ENCODE measurements around the gene CLEC17A. TPM values are rescaled to one million over a fixed set of nuclear protein-coding genes. Genes with fewer than 3 reads are reported as not detected.

CLEC17A gene
- total and polyA plus RNA-seq, 12 donors: 0.12 TPM; not detected in 11

DNA sequence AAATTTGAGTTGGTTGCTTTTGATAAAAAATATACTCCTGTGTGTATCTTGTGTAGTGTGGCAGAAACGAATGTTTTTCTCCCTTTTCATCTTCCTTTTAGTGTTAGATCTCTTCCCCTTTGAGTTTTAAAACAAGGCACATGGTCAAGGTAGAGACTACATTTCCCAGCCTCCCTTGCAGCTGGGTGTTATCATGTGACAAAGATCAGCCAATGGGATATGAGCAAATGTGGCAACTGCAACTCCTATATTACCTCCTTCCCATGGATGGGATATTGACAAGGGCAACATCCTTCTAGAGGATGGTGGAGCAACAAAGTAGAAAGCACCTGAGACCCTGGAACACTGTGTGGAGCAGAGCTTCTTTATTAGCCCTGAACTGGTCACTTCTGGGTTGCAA, 49.4 kb downstream of the CLEC17A start:
- peaks cover 0 to 11% (median 6%) of the 10 kb centered on the region in 11 donors for H3K9me3 ChIP-seq
- WGBS, 2 donors: 23 to 25% methylated on average over 1 of the region's 1 CpG
- H3K4me3 ChIP-seq: no peak overlapping the region
- no peaks in the 10 kb centered on the region for H3K36me3 ChIP-seq
- no peaks in the 10 kb centered on the region for H3K27me3 ChIP-seq
- intact Hi-C loops (cut with DNase I): no loop called here
- DNase-seq (no peak), ATAC-seq (no peak)
- no peak overlapping the region for H3K27ac ChIP-seq
- TF ChIP-seq, protein P1, sequence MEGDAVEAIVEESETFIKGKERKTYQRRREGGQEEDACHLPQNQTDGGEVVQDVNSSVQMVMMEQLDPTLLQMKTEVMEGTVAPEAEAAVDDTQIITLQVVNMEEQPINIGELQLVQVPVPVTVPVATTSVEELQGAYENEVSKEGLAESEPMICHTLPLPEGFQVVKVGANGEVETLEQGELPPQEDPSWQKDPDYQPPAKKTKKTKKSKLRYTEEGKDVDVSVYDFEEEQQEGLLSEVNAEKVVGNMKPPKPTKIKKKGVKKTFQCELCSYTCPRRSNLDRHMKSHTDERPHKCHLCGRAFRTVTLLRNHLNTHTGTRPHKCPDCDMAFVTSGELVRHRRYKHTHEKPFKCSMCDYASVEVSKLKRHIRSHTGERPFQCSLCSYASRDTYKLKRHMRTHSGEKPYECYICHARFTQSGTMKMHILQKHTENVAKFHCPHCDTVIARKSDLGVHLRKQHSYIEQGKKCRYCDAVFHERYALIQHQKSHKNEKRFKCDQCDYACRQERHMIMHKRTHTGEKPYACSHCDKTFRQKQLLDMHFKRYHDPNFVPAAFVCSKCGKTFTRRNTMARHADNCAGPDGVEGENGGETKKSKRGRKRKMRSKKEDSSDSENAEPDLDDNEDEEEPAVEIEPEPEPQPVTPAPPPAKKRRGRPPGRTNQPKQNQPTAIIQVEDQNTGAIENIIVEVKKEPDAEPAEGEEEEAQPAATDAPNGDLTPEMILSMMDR (IDR thresholded peaks at IDR 0.05): no peak
- no peaks in the 10 kb centered on the region for H3K4me1 ChIP-seq

DNA sequence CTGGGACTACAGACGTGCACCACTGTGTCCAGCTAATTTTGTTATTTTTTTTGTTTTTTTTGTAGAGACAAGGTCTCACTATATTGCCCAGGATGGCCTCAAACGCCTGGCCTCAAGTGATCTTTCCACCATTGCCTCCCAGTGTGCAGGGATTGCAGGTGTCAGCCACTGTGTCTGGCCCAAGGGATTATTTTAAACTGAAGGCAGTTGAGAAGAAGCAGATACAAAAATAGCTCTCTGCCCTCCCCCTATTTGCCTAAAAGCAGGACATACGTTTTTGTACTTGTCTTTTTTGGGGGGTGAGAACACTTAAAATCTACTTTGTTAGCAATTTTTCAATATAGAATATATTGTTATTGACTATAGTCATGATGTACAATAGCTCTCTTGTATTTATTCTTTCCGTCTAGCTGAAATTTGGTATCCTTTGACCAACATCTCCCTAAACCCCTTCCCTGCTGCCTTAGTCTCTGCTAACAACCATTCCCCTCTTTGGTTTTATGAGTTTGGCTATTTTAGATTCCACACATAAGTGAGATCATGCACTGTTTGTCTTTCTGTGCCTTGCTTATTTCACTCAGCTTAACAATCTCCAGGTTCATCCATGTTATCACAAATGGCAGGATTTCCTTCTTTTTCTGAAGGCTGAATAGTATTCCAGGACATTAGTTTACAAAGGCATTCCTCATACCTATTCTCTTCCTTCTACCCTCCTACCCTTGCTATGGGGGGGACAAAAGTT, 56.8 kb downstream of the CLEC17A start:
- Histone ChIP-seq H3K27ac (no peak overlapping the region), H3K36me3 (peaks cover 0 to 6% (median 0%) of the 10 kb centered on the region in 9 donors), H3K4me1 (no peaks in the 10 kb centered on the region), H3K4me3 (no peak overlapping the region), H3K9me3 (peaks cover 0 to 19% (median 10%) of the 10 kb centered on the region in 11 donors), H3K27me3 (peaks cover 0 to 8% (median 0%) of the 10 kb centered on the region in 7 donors)
- TF ChIP-seq, protein P1 (IDR thresholded peaks at IDR 0.05): no peak
- 50% methylated on average over 4 of the region's 4 CpGs for WGBS, 2 donors
- DNase-seq (no peak), ATAC-seq (no peak)
- intact Hi-C loops (cut with DNase I): no loop called here

DNA sequence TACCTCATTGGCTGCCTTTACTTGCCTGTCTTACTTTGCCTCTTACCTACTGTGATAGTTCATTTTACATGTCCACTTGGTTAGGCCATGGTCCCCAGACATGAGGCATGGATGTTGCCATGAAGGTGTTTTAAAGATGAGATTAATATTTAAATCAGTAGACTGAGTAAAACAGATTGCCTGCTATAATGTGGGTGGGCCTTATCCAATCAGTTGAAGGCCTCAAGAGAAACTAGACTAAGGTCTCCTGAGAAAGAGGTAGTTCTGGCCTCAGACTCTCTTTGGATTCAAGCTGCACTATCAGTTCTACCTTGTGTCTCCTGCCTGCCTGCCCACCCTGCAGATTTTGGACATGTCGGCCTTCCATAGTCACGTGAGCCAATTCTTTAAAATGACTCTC, 65.6 kb downstream of the CLEC17A start:
- H3K36me3 ChIP-seq: peaks cover 0 to 2% (median 0%) of the 10 kb centered on the region in 9 donors
- no peak for DNase-seq
- no peak overlapping the region for H3K27ac ChIP-seq
- H3K4me3 ChIP-seq: no peak overlapping the region
- 80 to 96% methylated on average over 2 of the region's 2 CpGs for WGBS, 2 donors
- no peaks in the 10 kb centered on the region for H3K4me1 ChIP-seq
- intact Hi-C loops (cut with DNase I): no loop called here
- peaks cover 0 to under 1% (median 0%) of the 10 kb centered on the region in 11 donors for H3K9me3 ChIP-seq
- TF ChIP-seq, protein P1 (IDR thresholded peaks at IDR 0.05): no peak
- ATAC-seq: no peak
- peaks cover 0 to 31% (median 11%) of the 10 kb centered on the region in 7 donors for H3K27me3 ChIP-seq

DNA sequence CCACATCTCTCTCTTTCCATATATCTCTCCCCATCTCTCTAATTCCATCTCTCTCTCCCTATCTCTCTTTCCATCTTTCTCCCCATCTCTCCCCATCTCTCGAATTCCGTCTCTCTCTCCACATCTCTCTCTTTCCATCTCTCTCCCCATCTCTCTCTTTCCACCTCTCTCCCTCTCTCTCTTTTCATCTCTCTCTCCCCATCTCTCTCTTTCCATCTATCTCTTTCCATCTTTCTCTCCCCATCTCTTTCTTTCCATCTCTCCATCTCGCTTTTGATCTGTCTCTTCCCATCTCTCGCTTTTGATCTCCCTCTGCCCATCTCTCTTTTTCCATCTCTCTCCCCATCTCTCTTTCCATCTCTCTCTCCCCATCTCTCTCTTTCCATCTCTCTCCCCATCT, 66.1 kb downstream of the CLEC17A start:
- intact Hi-C loops (cut with DNase I): no loop called here
- H3K27me3 ChIP-seq: peaks cover 0 to 27% (median 11%) of the 10 kb centered on the region in 7 donors
- no peak overlapping the region for H3K4me3 ChIP-seq
- H3K9me3 ChIP-seq: no peaks in the 10 kb centered on the region
- no peaks in the 10 kb centered on the region for H3K4me1 ChIP-seq
- 56 to 70% methylated on average over 4 of the region's 4 CpGs for WGBS, 2 donors
- ATAC-seq (no peak), DNase-seq (no peak)
- H3K36me3 ChIP-seq: no peaks in the 10 kb centered on the region
- H3K27ac ChIP-seq: no peak overlapping the region
- TF ChIP-seq, protein P1 (IDR thresholded peaks at IDR 0.05): no peak
